Heart left ventricle (tissue), 16 donors: ENCODE data around the gene RAB8A. TPM values are rescaled to one million over a fixed set of nuclear protein-coding genes. Genes with fewer than 3 reads are reported as not detected.
"Not testable (repeated sequence)": the region's sequence is repeated elsewhere in the genome, so short reads cannot be mapped to it uniquely, and the experiment has no call there.

Experiments
- ATAC-seq, 4 donors: fragments of 200-7000 bp; cut with Tn5 transposase; one replicate each; pipeline ENCODE4 v1.9.1; 2020 to 2022; ENCODE audit warnings: moderate library complexity in 4 of 4, mild to moderate bottlenecking in 3 of 4, moderate number of reproducible peaks in 1 of 4
- DNase-seq, 5 donors: peaks; one replicate each; pipeline ENCODE4 v3.0.0-alpha.2; 2020
- H3K27ac ChIP-seq, 12 donors: fragments of 200-600 bp; sonication (generic) in 4 of 12; one replicate each; pipeline versions ENCODE4 v1.5.0 to v1.8.0; 2016 to 2022; ENCODE audit warnings: mild to moderate bottlenecking in 2 of 12
- H3K27me3 ChIP-seq, 9 donors: fragments of 200-600 bp; sonication (generic) in 2 of 9; one replicate each; pipeline versions ENCODE4 v1.5.1 to v1.8.0; 2016 to 2022; ENCODE audit warnings: mild to moderate bottlenecking in 3 of 9
- H3K36me3 ChIP-seq, 9 donors: fragments of 200-600 bp; sonication (generic) in 2 of 9; one replicate each; pipeline versions ENCODE4 v1.5.0 to v1.8.0; 2018 to 2022; ENCODE audit warnings: mild to moderate bottlenecking in 2 of 9
- H3K4me1 ChIP-seq, 12 donors: fragments of 200-600 bp; sonication (generic) in 4 of 12; one replicate each; pipeline versions ENCODE4 v1.5.0 to v1.8.0; 2016 to 2022; ENCODE audit warnings: mild to moderate bottlenecking in 3 of 12
- H3K4me3 ChIP-seq, 12 donors: fragments of 200-600 bp; sonication (generic) in 4 of 12; one replicate each; pipeline versions ENCODE4 v1.5.0 to v1.8.0; 2017 to 2022; ENCODE audit warnings: mild to moderate bottlenecking in 9 of 12, moderate library complexity in 4 of 12
- H3K9me3 ChIP-seq, 12 donors: fragments of 200-600 bp; sonication (generic) in 4 of 12; one replicate each; pipeline versions ENCODE4 v1.5.0 to v1.8.0; 2016 to 2022; ENCODE audit warnings: mild to moderate bottlenecking in 1 of 12
- CTCF ChIP-seq, 12 donors: fragments of 200-600 bp; sonication (generic) in 4 of 12; IDR thresholded peaks; one replicate each; pipeline versions ENCODE4 v1.5.0 to v1.8.0; 2018 to 2022; ENCODE audit warnings: antibody characterized with exemption in 12 of 12, mild to moderate bottlenecking in 5 of 12
- POLR2A ChIP-seq, 2 donors: fragments of 450-650 bp; IDR thresholded peaks; one replicate each; pipeline ENCODE4 v1.6.1; 2017; ENCODE audit warnings: antibody characterized with exemption in 2 of 2, mild to moderate bottlenecking in 2 of 2, moderate library complexity in 2 of 2
- WGBS, 4 donors: extraction: QIAGEN DNeasy Blood & Tissue Kit in 2 of 4; methylation state at CpG; one replicate each; pipeline versions ENCODE4 v1.1.5 to v1.1.7; 2013 to 2018; 5-methylcytosine and 5-hydroxymethylcytosine counted together
- intact Hi-C, 10 donors: fragments of 100-400 bp; cut with DNase I; formaldehyde crosslinking; loops; one replicate each; pipeline versions ENCODE4 v1.11.1 to v1.14.2; 2022
- polyA plus RNA-seq, 2 donors: library from polyadenylated mRNA; stranded (reverse); fragments of 200-250 nt; gene quantifications; one replicate each; pipeline ENCODE4 v1.2.3, GENCODE V29; 2013
- total RNA-seq, 9 donors: library from RNA; depleted of rRNA in 2 of 9; stranded (reverse); fragments of >200 nt in 2 of 9; fragmentation: NEBNext Ultra II Directional in 3 of 9; extraction: Animal tissue kit (Norgen Biotek cat#: 25700) in 3 of 9; gene quantifications; one replicate each; pipeline versions ENCODE4 v1.1.0 to v1.2.4, GENCODE V29; 2016 to 2023
- donor health status: ischemic (EF 13 %, LVEDD 7.1; RV severe dilation, severe dysfunction).
- donor health status: healthy with polysubstance abuse.
- donor health status: DM: no; HTN: yes; CAD: no.
- donor health status: DM: no; HTN: no; CAD: no.
- donor health status: ischemic (EF 25% LVEDD 6.9; RV normal size, moderate dysfunction).
- donor health status: ischemic (EF 25% LVEDD 5.7; RV mildly dilated, moderate dysfunction).
- donor health status: healthy.
- donor health status: DM: yes; HTN: yes; CAD: no.
- donor health status: ischemic (EF 35%, LVEDD 5.7; RV mildly dilated, moderate dysfunction).
- donor health status: nonischemic (EF 11% LVEDD 7.7; RV severe dilation, severe dysfunction).
- donor health status: DM: yes; HTN: yes; CAD: no.
- donor health status: PGD.
- donor health status: ischemic (EF 29% LVEDD 5.4; RV normal size, mild dysfunction).
- donor health status: nonischemic (EF 23%, LVEDD 6.1; RV moderate dilation, normal function).

The RAB8A gene
- total and polyA plus RNA-seq, 11 donors, result 7.8 to 53.7 (median 23.7) TPM

- no peak for ATAC-seq
- H3K36me3 ChIP-seq, result peaks cover 2 to 65% (median 49%) of the 10 kb centered on the region in 9 donors
- WGBS, 4 donors, result 85 to 90% (median 88%) methylated on average over 11 of the region's 11 CpGs
- no peaks in the 10 kb centered on the region for H3K27me3 ChIP-seq
- no peak overlapping the region for H3K4me3 ChIP-seq
- no peak for DNase-seq
- H3K9me3 ChIP-seq, result no peaks in the 10 kb centered on the region
- H3K27ac ChIP-seq, result peak overlapping the region in 1 of 12 donors; percentile 87
- H3K4me1 ChIP-seq, result peaks cover 0 to 76% (median 19%) of the 10 kb centered on the region in 12 donors
- no peak for TF ChIP-seq CTCF (IDR thresholded peaks at IDR 0.05)
- no peak for TF ChIP-seq POLR2A (IDR thresholded peaks at IDR 0.05)
- intact Hi-C loops, result loop anchor here in 1 of 10 donors (5.0 kb wide), 1 partner anchor 75 kb away; no protein-coding TSS in a partner anchor
Measured at GRCh38 chr19:16117594-16118033, 5.9 kb downstream of the RAB8A start.

- WGBS, 4 donors, result 82 to 88% (median 83%) methylated on average over 12 of the region's 12 CpGs
- peak in 3 of 4 donors; percentile 33 to 63 (median 56) for ATAC-seq
Measured at GRCh38 chr19:16118489-16119033, 6.9 kb downstream of the RAB8A start.

GRCh38 chr19:16119075-16119857 lies 7.6 kb downstream of the RAB8A start:
- Histone ChIP-seq H3K27ac (peak overlapping the region in 1 of 12 donors; percentile 87), H3K4me1 (peaks cover 0 to 60% (median 8%) of the 10 kb centered on the region in 12 donors), H3K36me3 (peaks cover 2 to 80% (median 65%) of the 10 kb centered on the region in 9 donors), H3K4me3 (peak overlapping the region in 1 of 12 donors; percentile 12)
- intact Hi-C loops, result loop anchor here in 1 of 10 donors (5.0 kb wide), 1 partner anchor 77 kb away; no protein-coding TSS in a partner anchor
- ATAC-seq, H3K27me3 ChIP-seq, DNase-seq, H3K9me3 ChIP-seq: not testable (repeated sequence)
- WGBS, 4 donors, result 88 to 92% (median 92%) methylated on average over 19 of the region's 19 CpGs

More at GRCh38 chr19:16118489-16119033, 6.9 kb downstream of the RAB8A start:
- no peaks in the 10 kb centered on the region for H3K27me3 ChIP-seq
- peak overlapping the region in 1 of 12 donors; percentile 7 for H3K4me3 ChIP-seq
- TF ChIP-seq POLR2A (IDR thresholded peaks at IDR 0.05) (no peak), CTCF (IDR thresholded peaks at IDR 0.05) (no peak)
- no peaks in the 10 kb centered on the region for H3K9me3 ChIP-seq
- intact Hi-C loops, result loop anchor here in 1 of 10 donors (5.0 kb wide), 1 partner anchor 76 kb away; no protein-coding TSS in a partner anchor
- peak in 2 of 5 donors; percentile 35 to 48 for DNase-seq
- peaks cover 0 to 67% (median 10%) of the 10 kb centered on the region in 12 donors for H3K4me1 ChIP-seq
- H3K36me3 ChIP-seq, result peaks cover 2 to 73% (median 58%) of the 10 kb centered on the region in 9 donors
- peak overlapping the region in 1 of 12 donors; percentile 87 for H3K27ac ChIP-seq

GRCh38 chr19:16121141-16121540 lies 9.5 kb downstream of the RAB8A start:
- DNase-seq, result no peak

More at GRCh38 chr19:16121141-16121540, 9.5 kb downstream of the RAB8A start:
- Histone ChIP-seq H3K9me3 (no peaks in the 10 kb centered on the region), H3K27ac (no peak overlapping the region), H3K4me1 (peaks cover 0 to 41% (median 0%) of the 10 kb centered on the region in 12 donors), H3K36me3 (peaks cover 4 to 87% (median 80%) of the 10 kb centered on the region in 9 donors), H3K27me3 (no peaks in the 10 kb centered on the region), H3K4me3 (no peak overlapping the region)
- intact Hi-C loops, result no loop called here
- TF ChIP-seq CTCF (IDR thresholded peaks at IDR 0.05), result no peak
- no peak for TF ChIP-seq POLR2A (IDR thresholded peaks at IDR 0.05)
- WGBS, 4 donors, result 86 to 97% (median 93%) methylated on average over 5 of the region's 5 CpGs
- ATAC-seq, result no peak
